GM12878 (cell line): ENCODE measurements around the gene SCUBE3. TPM values are rescaled to one million over a fixed set of nuclear protein-coding genes. Genes with fewer than 3 reads are reported as not detected.

Experiments used
- ATAC-seq: fragments of 200-7000 bp; cut with Tn5 transposase; 3 replicates; pipeline ENCODE4 v1.9.1; 2020; ENCODE audit warnings: mild to moderate bottlenecking, moderate library complexity
- BruUV-seq: library from RNA; stranded (reverse); fragments of 400-500 nt; replicated peaks from 2 replicates; lab custom pipeline; 2021; lab: Mats Ljungman, UMichigan
- CTCF ChIA-PET: fragments of 300-600 bp; sonication (Branson Sonifier 250); formaldehyde crosslinking; extraction: SDS; loops from one replicate; lab custom pipeline; 2021; ENCODE audit warnings: inconsistent platforms; lab: Yijun Ruan, JAX
- POLR2A ChIA-PET: fragments of 350-600 bp; formaldehyde crosslinking; extraction: SDS; loops from one replicate; lab custom pipeline; 2021; ENCODE audit warnings: inconsistent platforms; lab: Charles Lee
- RAD21 ChIA-PET: fragments of 300-600 bp; sonication (Branson Sonifier 250); formaldehyde crosslinking; loops from one replicate; lab custom pipeline; 2023; ENCODE audit warnings: antibody characterized with exemption; ENCODE audit not compliant: unreplicated experiment; lab: Charles Lee
- SMC1A ChIA-PET: fragments of 300-600 bp; sonication (Branson Sonifier 250); formaldehyde crosslinking; loops from one replicate; lab custom pipeline; 2023; ENCODE audit not compliant: unreplicated experiment, uncharacterized antibody; lab: Charles Lee
- DNase-seq: peaks from one replicate; pipeline ENCODE4 v3.0.0-alpha.2; 2011; ENCODE audit warnings: low read depth, low spot score
- FAIRE-seq: peaks from 3 replicates; lab custom pipeline; 2011; peaks lifted over from hg19 to GRCh38; lab: Jason Lieb, UNC
- H2AFZ ChIP-seq: 2 replicates; pipeline ENCODE4 v1.6.0; 2011; ENCODE audit warnings: low read depth, low read length, control low read depth; ENCODE audit not compliant: control insufficient read depth
- H3K27ac ChIP-seq: 2 replicates; pipeline ENCODE4 v1.5.1; 2011; ENCODE audit warnings: control low read depth; ENCODE audit not compliant: control insufficient read depth, insufficient read depth
- H3K27me3 ChIP-seq, 2 experiments: replicated peaks in 1 of 2; 2 replicates each; pipeline versions ENCODE4 v1.6.0 to v1.6.1; 2011; ENCODE audit warnings: low read length in 1 of 2; ENCODE audit not compliant: control insufficient read depth in 2 of 2, insufficient read depth in 2 of 2
- H3K36me3 ChIP-seq, 2 experiments: 2 replicates each; pipeline ENCODE4 v1.5.1; 2011; ENCODE audit warnings: low read length in 1 of 2; ENCODE audit not compliant: control insufficient read depth in 2 of 2, insufficient read depth in 2 of 2
- H3K4me1 ChIP-seq: 2 replicates; pipeline ENCODE4 v1.6.1; 2011; ENCODE audit warnings: mild to moderate bottlenecking, low read length, moderate library complexity, mixed read lengths; ENCODE audit not compliant: control insufficient read depth, insufficient read depth
- H3K4me2 ChIP-seq: 2 replicates; pipeline ENCODE4 v1.6.0; 2011; ENCODE audit warnings: control low read depth; ENCODE audit not compliant: control insufficient read depth, insufficient read depth
- H3K4me3 ChIP-seq: fragments of 200-600 bp; sonication (generic); 2 replicates; pipeline ENCODE4 v1.5.1; 2016
- H3K79me2 ChIP-seq: 2 replicates; pipeline ENCODE4 v1.6.0; 2011; ENCODE audit warnings: low read length; ENCODE audit not compliant: control insufficient read depth, insufficient read depth
- H3K9ac ChIP-seq: 2 replicates; pipeline ENCODE4 v1.8.0; 2011; ENCODE audit warnings: low read length, control low read depth, mixed read lengths; ENCODE audit not compliant: control insufficient read depth, insufficient read depth
- H3K9me3 ChIP-seq: replicated peaks from 3 replicates; pipeline ENCODE4 v1.5.1; 2011; ENCODE audit warnings: mild to moderate bottlenecking, low read length; ENCODE audit not compliant: control insufficient read depth, insufficient read depth
- H4K20me1 ChIP-seq: 2 replicates; pipeline ENCODE4 v1.6.0; 2011; ENCODE audit not compliant: control insufficient read depth, insufficient read depth
- ATF7 ChIP-seq: fragments of 450-650 bp; IDR thresholded peaks from 2 replicates; pipeline ENCODE4 v1.6.1; 2016; ENCODE audit warnings: low read depth, mild to moderate bottlenecking
- E2F8 ChIP-seq: fragments of 450-650 bp; IDR thresholded peaks from 2 replicates; pipeline ENCODE4 v1.6.1; 2018; ENCODE audit warnings: mild to moderate bottlenecking, low read depth, moderate library complexity; ENCODE audit not compliant: partially characterized antibody
- ETV6 ChIP-seq, 2 experiments: fragments of 450-650 bp in 1 of 2; IDR thresholded peaks in 1 of 2; conservative IDR thresholded peaks in 1 of 2; 2 replicates each; pipeline ENCODE4 v1.6.1; 2014; ENCODE audit warnings: antibody characterized with exemption in 1 of 2, borderline replicate concordance in 1 of 2, low read depth in 1 of 2, mild to moderate bottlenecking in 1 of 2, moderate library complexity in 1 of 2
- SP1 ChIP-seq: IDR thresholded peaks from one replicate; pipeline ENCODE4 v1.6.1; 2011; ENCODE audit warnings: low read depth, low read length
- SRF ChIP-seq, 2 experiments: IDR thresholded peaks; 2 replicates each; pipeline ENCODE4 v1.6.1; 2011; ENCODE audit warnings: low read depth in 2 of 2, low read length in 2 of 2, mild to moderate bottlenecking in 1 of 2, moderate library complexity in 1 of 2
- TARDBP ChIP-seq: IDR thresholded peaks from 2 replicates; pipeline ENCODE4 v1.6.1; 2016; ENCODE audit warnings: borderline replicate concordance
- TBL1XR1 ChIP-seq: IDR thresholded peaks from 2 replicates; pipeline ENCODE4 v1.6.1; 2012; ENCODE audit warnings: low read depth, low read length, improper control_type of control experiment
- YY1 ChIP-seq: IDR thresholded peaks from 2 replicates; pipeline ENCODE4 v1.6.1; 2011; ENCODE audit warnings: low read depth, mild to moderate bottlenecking, low read length
- WGBS: methylation state at CpG from one replicate; pipeline ENCODE4 v1.1.6; 2016; ENCODE audit warnings: low lambda C conversion rate; ENCODE audit not compliant: insufficient replicate concordance, insufficient coverage; ENCODE audit errors: missing lambda C conversion rate; 5-methylcytosine and 5-hydroxymethylcytosine counted together
- in situ Hi-C: fragments of 300-500 bp; cut with MboI; formaldehyde crosslinking; loops from 9 replicates; pipeline ENCODE4 v1.14.3; 2018; ENCODE audit warnings: mixed read lengths
- intact Hi-C: fragments of 100-400 bp; cut with micrococcal nuclease; formaldehyde crosslinking; loops from one replicate; pipeline ENCODE4 v1.14.2; 2022; ENCODE audit not compliant: unreplicated experiment
- polyA plus RNA-seq, 11 experiments: library from polyadenylated mRNA; depleted of rRNA in 4 of 11; unstranded in 6 of 11; stranded (reverse) in 5 of 11; fragments of >200 nt; fragmentation: Nextera tagmentation in 4 of 11; fragmentation: Illumina TruSeq in 1 of 11; extraction: Ambion mirVana in 4 of 11; extraction: Trizol in 1 of 11; gene quantifications; 1 replicate in 1 of 11; 2 replicates in 10 of 11; pipeline versions ENCODE4 v1.2.1 to v1.2.3, GENCODE V29; 2011 to 2016; ENCODE audit warnings: inconsistent platforms in 2 of 11, missing spikeins in 2 of 11, low read depth in 1 of 11
- total RNA-seq, 4 experiments: library from RNA; depleted of rRNA in 3 of 4; stranded (reverse); fragments of >200 nt in 3 of 4; fragmentation: Illumina TruSeq in 1 of 4; extraction: Trizol in 1 of 4; gene quantifications; 2 replicates each; pipeline versions ENCODE4 v1.2.1 to v1.2.3, GENCODE V29; 2013 to 2021
- TF ChIP-seq, protein P1 (sequence below): fragments of 450-650 bp; formaldehyde crosslinking; IDR thresholded peaks from 2 replicates; pipeline ENCODE4 v1.4.0; 2022; ENCODE audit warnings: mild to moderate bottlenecking, moderate library complexity
- TF ChIP-seq, protein P2 (sequence below): IDR thresholded peaks from 2 replicates; pipeline ENCODE4 v1.6.1; 2011; ENCODE audit warnings: mild to moderate bottlenecking, low read depth, low read length, moderate library complexity; ENCODE audit not compliant: insufficient replicate concordance

SCUBE3 gene
- total and polyA plus RNA-seq, 10 of the 15 experiments (the other 5 are each of a cell fraction or from before 2014, with no cell fraction given): under 0.01 to 0.20 (median 0.07) TPM; not detected in 4

- DNase-seq (no peak), FAIRE-seq (no peak), ATAC-seq (no peak)
- BruUV-seq: no TSS peak
- Histone ChIP-seq H3K4me1 (no peaks in the 10 kb centered on the region), H4K20me1 (no peaks in the 10 kb centered on the region), H3K9me3 (no peaks in the 10 kb centered on the region), H3K4me3 (no peak overlapping the region), H3K27ac (no peak overlapping the region), H2AFZ (no peak overlapping the region), H3K4me2 (no peak overlapping the region), H3K9ac (no peak overlapping the region), H3K36me3 (no peaks in the 10 kb centered on the region), H3K27me3 (no peaks in the 10 kb centered on the region), H3K79me2 (no peaks in the 10 kb centered on the region)
- WGBS: 30% methylated on average over 5 of the region's 6 CpGs
- SMC1A ChIA-PET: no interaction called here
- in situ Hi-C loops: no loop called here
- POLR2A ChIA-PET: no interaction called here
- intact Hi-C loops: no loop called here
- RAD21 ChIA-PET: no interaction called here
- TF ChIP-seq SRF (IDR thresholded peaks at IDR 0.05; ENCODE audit: low read depth in 2 of 2, low read length in 2 of 2) (no peak), SP1 (no peak), ATF7 (no peak), YY1 (no peak), TARDBP (no peak), TBL1XR1 (no peak), E2F8 (no peak), ETV6 (conservative IDR thresholded peaks at IDR 0.05 in 1 of 2, IDR thresholded peaks at IDR 0.05 in 1 of 2; ENCODE audit: borderline replicate concordance in 1 of 2, low read depth in 1 of 2) (no peak)
- TF ChIP-seq, protein P1, sequence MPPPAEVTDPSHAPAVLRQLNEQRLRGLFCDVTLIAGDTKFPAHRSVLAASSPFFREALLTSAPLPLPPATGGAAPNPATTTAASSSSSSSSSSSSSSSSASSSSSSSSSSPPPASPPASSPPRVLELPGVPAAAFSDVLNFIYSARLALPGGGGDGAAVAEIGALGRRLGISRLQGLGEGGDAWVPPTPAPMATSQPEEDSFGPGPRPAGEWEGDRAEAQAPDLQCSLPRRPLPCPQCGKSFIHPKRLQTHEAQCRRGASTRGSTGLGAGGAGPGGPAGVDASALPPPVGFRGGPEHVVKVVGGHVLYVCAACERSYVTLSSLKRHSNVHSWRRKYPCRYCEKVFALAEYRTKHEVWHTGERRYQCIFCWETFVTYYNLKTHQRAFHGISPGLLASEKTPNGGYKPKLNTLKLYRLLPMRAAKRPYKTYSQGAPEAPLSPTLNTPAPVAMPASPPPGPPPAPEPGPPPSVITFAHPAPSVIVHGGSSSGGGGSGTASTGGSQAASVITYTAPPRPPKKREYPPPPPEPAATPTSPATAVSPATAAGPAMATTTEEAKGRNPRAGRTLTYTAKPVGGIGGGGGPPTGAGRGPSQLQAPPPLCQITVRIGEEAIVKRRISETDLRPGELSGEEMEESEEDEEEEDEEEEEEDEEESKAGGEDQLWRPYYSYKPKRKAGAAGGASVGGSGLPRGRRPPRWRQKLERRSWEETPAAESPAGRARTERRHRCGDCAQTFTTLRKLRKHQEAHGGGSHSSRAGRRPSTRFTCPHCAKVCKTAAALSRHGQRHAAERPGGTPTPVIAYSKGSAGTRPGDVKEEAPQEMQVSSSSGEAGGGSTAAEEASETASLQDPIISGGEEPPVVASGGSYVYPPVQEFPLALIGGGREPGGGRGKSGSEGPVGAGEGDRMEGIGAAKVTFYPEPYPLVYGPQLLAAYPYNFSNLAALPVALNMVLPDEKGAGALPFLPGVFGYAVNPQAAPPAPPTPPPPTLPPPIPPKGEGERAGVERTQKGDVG (CRISPR knock-in tag): no peak
- TF ChIP-seq, protein P2, sequence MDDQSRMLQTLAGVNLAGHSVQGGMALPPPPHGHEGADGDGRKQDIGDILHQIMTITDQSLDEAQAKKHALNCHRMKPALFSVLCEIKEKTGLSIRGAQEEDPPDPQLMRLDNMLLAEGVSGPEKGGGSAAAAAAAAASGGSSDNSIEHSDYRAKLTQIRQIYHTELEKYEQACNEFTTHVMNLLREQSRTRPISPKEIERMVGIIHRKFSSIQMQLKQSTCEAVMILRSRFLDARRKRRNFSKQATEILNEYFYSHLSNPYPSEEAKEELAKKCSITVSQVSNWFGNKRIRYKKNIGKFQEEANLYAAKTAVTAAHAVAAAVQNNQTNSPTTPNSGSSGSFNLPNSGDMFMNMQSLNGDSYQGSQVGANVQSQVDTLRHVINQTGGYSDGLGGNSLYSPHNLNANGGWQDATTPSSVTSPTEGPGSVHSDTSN: no peak
- CTCF ChIA-PET: interaction anchor here (4.8 kb wide), 1 partner anchor 20 kb away, joined by 21 read pairs; no protein-coding TSS in a partner anchor
Observed at GRCh38 chr6:35185302-35185681, 28.5 kb upstream of the SCUBE3 start.
